C4-2B (cell line): ENCODE results near the gene ABHD12B.

Experiments
- ZFX ChIP-seq: fragments of 450-650 bp; IDR thresholded peaks from 2 replicates; pipeline ENCODE4 v1.6.1; 2017
- TF ChIP-seq, protein P1 (sequence below): fragments of 450-650 bp; conservative IDR thresholded peaks from 2 replicates; pipeline ENCODE4 v1.5.1; 2017; ENCODE audit warnings: mild to moderate bottlenecking

DNA sequence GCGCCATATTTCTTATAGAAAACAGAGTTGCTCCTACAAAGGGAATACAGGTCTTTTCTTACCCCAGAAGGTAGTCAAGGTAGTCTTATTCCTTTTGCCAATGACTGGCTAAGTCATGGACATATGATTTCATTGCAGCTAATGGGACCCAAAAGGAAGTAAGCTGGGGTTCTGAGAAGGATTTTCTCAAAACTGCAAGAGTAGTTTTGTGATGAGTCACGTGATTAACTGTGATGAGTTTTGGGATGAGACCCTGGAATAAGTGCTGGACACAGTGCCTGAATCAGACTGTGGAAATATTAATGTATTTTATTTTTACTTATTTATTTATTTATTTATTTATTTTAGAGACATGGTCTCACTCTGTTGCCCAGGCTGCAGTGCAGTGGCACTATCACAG, 27.5 kb upstream of the ABHD12B start:
- TF ChIP-seq, protein P1, sequence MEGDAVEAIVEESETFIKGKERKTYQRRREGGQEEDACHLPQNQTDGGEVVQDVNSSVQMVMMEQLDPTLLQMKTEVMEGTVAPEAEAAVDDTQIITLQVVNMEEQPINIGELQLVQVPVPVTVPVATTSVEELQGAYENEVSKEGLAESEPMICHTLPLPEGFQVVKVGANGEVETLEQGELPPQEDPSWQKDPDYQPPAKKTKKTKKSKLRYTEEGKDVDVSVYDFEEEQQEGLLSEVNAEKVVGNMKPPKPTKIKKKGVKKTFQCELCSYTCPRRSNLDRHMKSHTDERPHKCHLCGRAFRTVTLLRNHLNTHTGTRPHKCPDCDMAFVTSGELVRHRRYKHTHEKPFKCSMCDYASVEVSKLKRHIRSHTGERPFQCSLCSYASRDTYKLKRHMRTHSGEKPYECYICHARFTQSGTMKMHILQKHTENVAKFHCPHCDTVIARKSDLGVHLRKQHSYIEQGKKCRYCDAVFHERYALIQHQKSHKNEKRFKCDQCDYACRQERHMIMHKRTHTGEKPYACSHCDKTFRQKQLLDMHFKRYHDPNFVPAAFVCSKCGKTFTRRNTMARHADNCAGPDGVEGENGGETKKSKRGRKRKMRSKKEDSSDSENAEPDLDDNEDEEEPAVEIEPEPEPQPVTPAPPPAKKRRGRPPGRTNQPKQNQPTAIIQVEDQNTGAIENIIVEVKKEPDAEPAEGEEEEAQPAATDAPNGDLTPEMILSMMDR, result no peak
- no peak for TF ChIP-seq ZFX
